Aorta (tissue), 5 donors: ENCODE results near the gene AP1M1. TPM values are rescaled to one million over a fixed set of nuclear protein-coding genes. Genes with fewer than 3 reads are reported as not detected.

Experiments used
- ATAC-seq: fragments of 200-7000 bp; cut with Tn5 transposase; one replicate; pipeline ENCODE4 v1.9.1; 2022; ENCODE audit warnings: moderate library complexity; ENCODE audit not compliant: low FRiP score
- DNase-seq, 2 donors: peaks; one replicate each; pipeline ENCODE4 v3.0.0-alpha.2; 2020
- H3K27ac ChIP-seq, 2 donors: one replicate each; pipeline ENCODE4 v1.5.1; 2013; ENCODE audit warnings: low read length in 2 of 2, mild to moderate bottlenecking in 2 of 2, moderate library complexity in 2 of 2, control low read depth in 1 of 2, inconsistent platforms in 1 of 2, low read depth in 1 of 2
- H3K27me3 ChIP-seq, 2 donors: one replicate each; pipeline ENCODE4 v1.6.1; 2013; ENCODE audit warnings: control low read depth in 1 of 2, low read length in 1 of 2, mild to moderate bottlenecking in 1 of 2, moderate library complexity in 1 of 2; ENCODE audit not compliant: insufficient read depth in 2 of 2, control insufficient read depth in 1 of 2
- H3K36me3 ChIP-seq, 2 donors: one replicate each; pipeline ENCODE4 v1.6.1; 2013; ENCODE audit warnings: control low read depth in 1 of 2, low read length in 1 of 2, mild to moderate bottlenecking in 1 of 2; ENCODE audit not compliant: insufficient read depth in 2 of 2, control insufficient read depth in 1 of 2
- H3K4me1 ChIP-seq, 2 donors: one replicate each; pipeline ENCODE4 v1.6.1; 2013; ENCODE audit warnings: low read length in 2 of 2, control low read depth in 1 of 2, mild to moderate bottlenecking in 1 of 2, moderate library complexity in 1 of 2; ENCODE audit not compliant: insufficient read depth in 2 of 2, control insufficient read depth in 1 of 2
- H3K4me3 ChIP-seq, 2 donors: one replicate each; pipeline ENCODE4 v1.5.1; 2013; ENCODE audit warnings: low read length in 2 of 2, control low read depth in 1 of 2, mild to moderate bottlenecking in 1 of 2
- H3K9me3 ChIP-seq: one replicate; pipeline ENCODE4 v1.6.1; 2013; ENCODE audit warnings: mild to moderate bottlenecking, low read length; ENCODE audit not compliant: control insufficient read depth
- whole genome bisulfite sequencing, 2 donors: extraction: QIAGEN DNeasy Blood & Tissue Kit; methylation state at CpG; one replicate each; pipeline ENCODE4 v1.1.7; 2013; 5-methylcytosine and 5-hydroxymethylcytosine counted together
- intact Hi-C, 2 donors: fragments of 100-400 bp; cut with DNase I; formaldehyde crosslinking; loops; one replicate each; pipeline versions ENCODE4 v1.14.2 to v1.15.0; 2022
- polyA plus RNA-seq, 2 donors: library from polyadenylated mRNA; stranded (reverse); fragments of 200-250 nt; gene quantifications; one replicate each; pipeline ENCODE4 v1.2.3, GENCODE V29; 2013
- total RNA-seq, 2 donors: library from RNA; stranded (reverse); fragmentation: NEBNext Ultra II Directional; extraction: Animal tissue kit (Norgen Biotek cat#: 25700); gene quantifications; one replicate each; pipeline ENCODE4 v1.2.1, GENCODE V29; 2021
- donor health status: healthy with polysubstance abuse.
- donor health status: Bipolar disorder and iron deficiency.
- donor health status: DM: no; HTN: no; CAD: no.
- donor health status: DM: no; HTN: no; CAD: no.
- donor health status: DM: yes; HTN: yes; CAD: no.

Gene AP1M1
- total and polyA plus RNA-seq, 4 donors: 25.2 to 74.7 (median 68.5) TPM

DNA sequence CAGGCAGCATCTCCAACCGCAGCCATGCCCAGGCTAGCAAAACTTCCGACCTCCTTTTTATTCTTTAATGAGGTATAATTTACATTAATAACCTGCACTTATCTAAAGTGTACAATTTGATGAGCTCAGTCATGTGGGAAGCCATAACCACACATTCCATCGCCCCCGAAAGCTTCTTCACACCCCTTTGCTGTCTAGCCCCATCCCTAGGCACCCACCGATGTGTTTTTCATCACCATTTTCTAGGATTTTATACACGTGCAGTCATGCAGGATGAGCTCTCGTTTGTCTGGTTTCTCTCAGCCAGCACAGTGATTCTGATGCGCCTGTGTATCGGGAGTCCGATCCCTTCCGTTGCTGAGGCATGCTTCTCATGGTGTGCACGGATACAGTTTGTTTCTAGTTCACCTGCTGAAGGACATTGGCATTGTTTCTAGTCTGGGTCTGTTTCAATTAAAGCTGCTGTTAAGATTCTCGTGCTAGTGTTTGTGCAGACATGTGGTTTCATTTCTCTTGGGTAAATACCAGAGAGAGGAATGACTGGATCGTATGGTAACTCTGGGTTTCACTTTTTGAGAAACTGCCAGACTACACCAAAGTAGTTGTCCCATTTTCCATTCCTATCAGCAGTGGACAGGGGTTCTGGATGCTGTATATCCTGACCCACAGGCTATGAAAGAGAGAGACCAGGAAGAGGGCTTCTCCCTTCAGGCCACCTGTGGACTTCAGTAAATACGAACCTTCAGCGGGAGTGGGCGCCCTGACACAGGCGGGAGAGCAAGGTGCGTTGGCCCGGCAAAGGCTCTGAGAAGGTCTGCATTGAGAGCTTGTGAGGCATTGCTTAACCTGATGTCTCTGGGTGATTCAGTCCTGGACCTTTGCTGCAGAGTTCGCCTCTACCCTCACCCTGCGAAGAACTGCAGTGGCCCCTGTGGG is 4.9 kb downstream of the AP1M1 start:
- ATAC-seq: no peak
- no peaks in the 10 kb centered on the region for H3K9me3 ChIP-seq
- no peak overlapping the region for H3K27ac ChIP-seq
- no peak overlapping the region for H3K4me3 ChIP-seq
- no peaks in the 10 kb centered on the region for H3K4me1 ChIP-seq
- H3K27me3 ChIP-seq: no peaks in the 10 kb centered on the region
- H3K36me3 ChIP-seq: peaks cover 0 to 4% of the 10 kb centered on the region in 2 donors
- peak in 1 of 2 donors; percentile 60 for DNase-seq
- intact Hi-C loops: no loop called here
- WGBS, 2 donors: 82 to 85% methylated on average over 22 of the region's 22 CpGs

DNA sequence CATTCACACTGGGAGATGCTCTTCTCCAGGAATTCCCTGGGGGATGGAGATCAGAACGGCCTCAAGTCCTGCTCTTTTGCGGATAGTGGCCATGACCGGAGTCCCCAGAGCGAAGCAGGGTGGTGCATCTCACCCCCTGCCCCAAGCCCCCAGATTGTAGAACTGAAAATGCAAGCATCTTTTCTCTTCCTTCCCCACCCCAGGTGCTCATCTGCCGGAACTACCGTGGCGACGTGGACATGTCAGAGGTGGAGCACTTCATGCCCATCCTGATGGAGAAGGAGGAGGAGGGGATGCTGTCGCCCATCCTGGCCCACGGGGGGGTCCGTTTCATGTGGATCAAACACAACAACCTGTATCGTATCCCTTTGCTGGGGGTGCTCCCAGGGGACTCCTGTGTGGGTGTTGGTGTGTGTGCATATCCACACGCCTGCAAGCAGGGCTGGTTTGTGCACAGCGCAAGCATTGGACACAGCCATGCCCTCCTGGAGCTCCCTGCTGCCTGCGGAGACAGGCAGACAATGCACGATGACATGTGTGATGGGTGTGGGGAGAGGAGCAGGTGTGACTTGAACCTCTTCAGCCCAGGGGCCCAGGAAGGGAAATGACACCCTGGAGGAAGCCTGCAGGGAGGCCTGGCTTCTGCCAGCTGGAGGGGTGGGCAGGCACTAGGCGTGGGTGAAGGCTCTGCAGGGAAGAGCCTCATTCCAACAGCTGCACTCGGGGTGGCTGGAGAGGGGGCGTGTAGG is 5.7 kb downstream of the AP1M1 start:
- WGBS, 2 donors: 89% methylated on average over 19 of the region's 19 CpGs
- DNase-seq: peak in 1 of 2 donors; percentile 61
- no peak overlapping the region for H3K4me3 ChIP-seq
- no peaks in the 10 kb centered on the region for H3K4me1 ChIP-seq
- H3K27ac ChIP-seq: no peak overlapping the region
- H3K36me3 ChIP-seq: peaks cover 0 to 4% of the 10 kb centered on the region in 2 donors
- H3K9me3 ChIP-seq: no peaks in the 10 kb centered on the region
- intact Hi-C loops: no loop called here
- ATAC-seq: no peak
- H3K27me3 ChIP-seq: no peaks in the 10 kb centered on the region

GRCh38 chr19:16204005-16204294 is 6.2 kb downstream of the AP1M1 start:
- ATAC-seq: no peak
- WGBS, 2 donors: 90 to 94% methylated on average over 5 of the region's 5 CpGs
- Histone ChIP-seq H3K4me1 (no peaks in the 10 kb centered on the region), H3K36me3 (peaks cover 0 to 4% of the 10 kb centered on the region in 2 donors), H3K4me3 (no peak overlapping the region), H3K27me3 (no peaks in the 10 kb centered on the region), H3K9me3 (no peaks in the 10 kb centered on the region), H3K27ac (no peak overlapping the region)
- DNase-seq: peak in 1 of 2 donors; percentile 58
- intact Hi-C loops: no loop called here

GRCh38 chr19:16205205-16206045 is 7.7 kb downstream of the AP1M1 start:
- Histone ChIP-seq H3K4me1 (no peaks in the 10 kb centered on the region), H3K4me3 (no peak overlapping the region), H3K27ac (no peak overlapping the region), H3K27me3 (no peaks in the 10 kb centered on the region), H3K9me3 (no peaks in the 10 kb centered on the region), H3K36me3 (peaks cover 0 to 4% of the 10 kb centered on the region in 2 donors)
- intact Hi-C loops: no loop called here
- ATAC-seq: no peak
- WGBS, 2 donors: 54 to 58% methylated on average over 11 of the region's 11 CpGs
- DNase-seq: peak in 1 of 2 donors; percentile 70

DNA sequence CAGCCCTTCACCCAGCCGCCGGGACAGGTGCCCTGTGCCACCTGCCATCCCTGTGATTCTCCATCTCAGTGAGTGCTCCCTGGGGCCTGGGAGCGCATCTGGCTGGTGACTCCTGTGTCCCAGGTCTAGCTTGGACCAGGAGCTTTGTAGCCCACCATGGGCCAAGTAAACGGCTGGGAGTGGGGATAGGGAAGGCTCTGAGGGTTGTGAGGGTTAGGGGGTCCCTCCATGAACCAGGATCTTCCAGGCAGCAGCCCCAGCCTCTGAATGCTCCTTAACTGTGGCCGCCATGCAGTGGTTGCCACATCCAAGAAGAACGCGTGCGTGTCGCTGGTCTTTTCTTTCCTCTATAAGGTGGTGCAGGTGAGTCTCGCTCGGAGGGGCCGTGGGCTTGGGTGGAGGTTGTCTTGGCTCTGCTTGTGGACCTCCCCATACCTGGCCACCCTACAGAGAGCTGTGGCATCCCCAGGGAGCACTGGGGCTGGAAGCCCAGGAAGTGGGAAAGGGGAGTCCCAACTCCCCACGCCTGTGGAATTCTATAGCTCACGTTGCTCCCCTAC is 8.4 kb downstream of the AP1M1 start:
- WGBS, 2 donors: 84 to 85% methylated on average over 14 of the region's 14 CpGs
- H3K27ac ChIP-seq: no peak overlapping the region
- DNase-seq (peak in 1 of 2 donors; percentile 73), ATAC-seq (no peak)
- H3K4me1 ChIP-seq: no peaks in the 10 kb centered on the region
- H3K4me3 ChIP-seq: no peak overlapping the region
- H3K9me3 ChIP-seq: no peaks in the 10 kb centered on the region
- intact Hi-C loops: no loop called here
- no peaks in the 10 kb centered on the region for H3K27me3 ChIP-seq
- peaks cover 0 to 4% of the 10 kb centered on the region in 2 donors for H3K36me3 ChIP-seq

DNA sequence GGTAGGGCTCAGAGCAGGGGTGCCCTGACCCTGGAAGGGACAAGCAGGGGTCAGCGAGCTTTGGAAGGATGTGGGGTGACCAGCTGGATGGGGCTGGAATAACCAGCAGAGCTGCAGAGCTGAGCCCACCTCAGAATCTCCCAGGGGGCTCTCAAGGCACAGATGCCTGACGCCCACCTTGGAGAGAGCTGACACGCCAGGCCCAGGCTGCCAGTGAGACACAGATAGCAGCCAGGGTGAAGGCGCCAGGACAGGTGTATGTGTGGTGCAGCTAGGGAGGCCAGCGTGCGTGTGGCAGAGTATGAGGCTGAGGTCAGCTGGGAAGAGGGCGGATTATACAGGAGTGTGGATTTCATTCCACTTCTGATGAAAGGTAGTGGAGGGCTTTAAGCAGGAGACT is 8.9 kb downstream of the AP1M1 start:
- intact Hi-C loops: no loop called here
- WGBS, 2 donors: 92 to 95% methylated on average over 7 of the region's 7 CpGs
- DNase-seq: peak in 1 of 2 donors; percentile 60

GRCh38 chr19:16207063-16207462 is 9.4 kb downstream of the AP1M1 start:
- no peak overlapping the region for H3K27ac ChIP-seq
- ATAC-seq (no peak), DNase-seq (peak in 1 of 2 donors; percentile 67)
- H3K4me3 ChIP-seq: no peak overlapping the region
- H3K9me3 ChIP-seq: no peaks in the 10 kb centered on the region
- WGBS, 2 donors: 92 to 93% methylated on average over 9 to 10 of the region's 10 CpGs
- H3K4me1 ChIP-seq: no peaks in the 10 kb centered on the region
- peaks cover 0 to 4% of the 10 kb centered on the region in 2 donors for H3K36me3 ChIP-seq
- H3K27me3 ChIP-seq: no peaks in the 10 kb centered on the region
- intact Hi-C loops: no loop called here

More for the DNA sequence above, 8.9 kb downstream of the AP1M1 start:
- H3K9me3 ChIP-seq: no peaks in the 10 kb centered on the region
- no peaks in the 10 kb centered on the region for H3K4me1 ChIP-seq
- H3K4me3 ChIP-seq: no peak overlapping the region
- H3K27me3 ChIP-seq: no peaks in the 10 kb centered on the region
- no peak for ATAC-seq
- no peak overlapping the region for H3K27ac ChIP-seq
- H3K36me3 ChIP-seq: peaks cover 0 to 4% of the 10 kb centered on the region in 2 donors

- Histone ChIP-seq H3K4me1 (no peaks in the 10 kb centered on the region), H3K36me3 (peaks cover 0 to 4% of the 10 kb centered on the region in 2 donors), H3K4me3 (no peak overlapping the region), H3K27me3 (no peaks in the 10 kb centered on the region), H3K27ac (no peak overlapping the region), H3K9me3 (no peaks in the 10 kb centered on the region)
- intact Hi-C loops: no loop called here
- WGBS, 2 donors: 90 to 91% methylated on average over 11 to 12 of the region's 12 CpGs
- DNase-seq (peak in 1 of 2 donors; percentile 67), ATAC-seq (no peak)
Observed at GRCh38 chr19:16207490-16208025, 9.8 kb downstream of the AP1M1 start.
